NCI-H82 treated with DMSO at 0.1 percent for 48 hours (cell line): ENCODE measurements around the gene JAG1.
"Not testable (repeated sequence)": the region's sequence is repeated elsewhere in the genome, so short reads cannot be mapped to it uniquely, and the experiment has no call there.

Experiments used
- DNase-seq: peaks from one replicate; lab custom pipeline; 2025; ENCODE audit not compliant: unreplicated experiment; lab: John Stamatoyannopoulos, UW

Gene JAG1

GRCh38 chr20:10617549-10618133, 56.2 kb downstream of the JAG1 start:
- DNase-seq = not testable (repeated sequence)

- DNase-seq = no peak
Observed at GRCh38 chr20:10616212-10616611, 57.6 kb downstream of the JAG1 start.

- no peak for DNase-seq
Observed at GRCh38 chr20:10613911-10614310, 59.9 kb downstream of the JAG1 start.

GRCh38 chr20:10613426-10613825, 60.4 kb downstream of the JAG1 start:
- not testable (repeated sequence) for DNase-seq

- no peak for DNase-seq
Observed at GRCh38 chr20:10611357-10611756, 62.4 kb downstream of the JAG1 start.

GRCh38 chr20:10610251-10610650, 63.5 kb downstream of the JAG1 start:
- DNase-seq = no peak

GRCh38 chr20:10609770-10610169, 64.0 kb downstream of the JAG1 start:
- no peak for DNase-seq

- DNase-seq = no peak
Observed at GRCh38 chr20:10609276-10609675, 64.5 kb downstream of the JAG1 start.

GRCh38 chr20:10605547-10606195, 68.1 kb downstream of the JAG1 start:
- DNase-seq = no peak

GRCh38 chr20:10604865-10605440, 68.8 kb downstream of the JAG1 start:
- DNase-seq = no peak

GRCh38 chr20:10603971-10604864, 69.6 kb downstream of the JAG1 start:
- DNase-seq = no peak

- no peak for DNase-seq
Observed at GRCh38 chr20:10603378-10603777, 70.4 kb downstream of the JAG1 start.

GRCh38 chr20:10602221-10602871, 71.5 kb downstream of the JAG1 start:
- no peak for DNase-seq

GRCh38 chr20:10597637-10598036, 76.2 kb downstream of the JAG1 start:
- DNase-seq = no peak

- DNase-seq = no peak
Observed at GRCh38 chr20:10596710-10597121, 77.1 kb downstream of the JAG1 start.

- no peak for DNase-seq
Observed at GRCh38 chr20:10595985-10596384, 77.8 kb downstream of the JAG1 start.

- no peak for DNase-seq
Observed at GRCh38 chr20:10595266-10595665, 78.5 kb downstream of the JAG1 start.

GRCh38 chr20:10594296-10594868, 79.4 kb downstream of the JAG1 start:
- DNase-seq = no peak

GRCh38 chr20:10591946-10592521, 81.8 kb downstream of the JAG1 start:
- DNase-seq = no peak

GRCh38 chr20:10590950-10591671, 82.7 kb downstream of the JAG1 start:
- DNase-seq = no peak
